Spinal cord (tissue), 10 donors: ENCODE data around the gene KRT8. TPM values are rescaled to one million over a fixed set of nuclear protein-coding genes. Genes with fewer than 3 reads are reported as not detected.

Source experiments
- DNase-seq, 6 donors: peaks; one replicate each; pipeline versions ENCODE4 v3.0.0 to v3.0.0-alpha.2; 2013 to 2015; ENCODE audit warnings: low spot score in 6 of 6, low read depth in 4 of 6
- H3K27ac ChIP-seq: one replicate; pipeline ENCODE4 v1.5.1; 2013; ENCODE audit warnings: low read depth, low read length, control low read depth
- H3K27me3 ChIP-seq: one replicate; pipeline ENCODE4 v1.6.1; 2013; ENCODE audit warnings: low read length; ENCODE audit not compliant: control insufficient read depth, insufficient read depth
- H3K36me3 ChIP-seq: one replicate; pipeline ENCODE4 v1.6.1; 2013; ENCODE audit warnings: low read length; ENCODE audit not compliant: control insufficient read depth, insufficient read depth
- H3K4me1 ChIP-seq: one replicate; pipeline ENCODE4 v1.6.1; 2013; ENCODE audit warnings: low read length; ENCODE audit not compliant: control insufficient read depth, insufficient read depth
- H3K4me3 ChIP-seq: one replicate; pipeline ENCODE4 v1.5.1; 2013; ENCODE audit warnings: low read depth, low read length, control low read depth
- H3K9me3 ChIP-seq: one replicate; pipeline ENCODE4 v1.6.1; 2013; ENCODE audit warnings: low read length; ENCODE audit not compliant: control insufficient read depth, insufficient read depth
- WGBS: methylation state at CpG from one replicate; pipeline ENCODE4 v1.1.5; 2013; ENCODE audit warnings: missing lambda C conversion rate; ENCODE audit not compliant: insufficient coverage; 5-methylcytosine and 5-hydroxymethylcytosine counted together
- polyA plus RNA-seq, 2 donors: library from polyadenylated mRNA; unstranded; fragments of 120-200 nt; gene quantifications; one replicate each; pipeline ENCODE4 v1.2.1, GENCODE V29; 2013; ENCODE audit not compliant: insufficient read length in 2 of 2
- total RNA-seq, 2 donors: library from RNA; depleted of rRNA in 1 of 2; stranded (reverse); fragments of 120-200 nt in 1 of 2; fragments of >200 nt in 1 of 2; gene quantifications; one replicate each; pipeline versions ENCODE4 v1.2.3 to v1.2.4, GENCODE V29; 2013 to 2014
- donor health status: healthy.

Gene KRT8
- total and polyA plus RNA-seq, 4 donors = 0.99 to 12.0 (median 5.9) TPM

DNA sequence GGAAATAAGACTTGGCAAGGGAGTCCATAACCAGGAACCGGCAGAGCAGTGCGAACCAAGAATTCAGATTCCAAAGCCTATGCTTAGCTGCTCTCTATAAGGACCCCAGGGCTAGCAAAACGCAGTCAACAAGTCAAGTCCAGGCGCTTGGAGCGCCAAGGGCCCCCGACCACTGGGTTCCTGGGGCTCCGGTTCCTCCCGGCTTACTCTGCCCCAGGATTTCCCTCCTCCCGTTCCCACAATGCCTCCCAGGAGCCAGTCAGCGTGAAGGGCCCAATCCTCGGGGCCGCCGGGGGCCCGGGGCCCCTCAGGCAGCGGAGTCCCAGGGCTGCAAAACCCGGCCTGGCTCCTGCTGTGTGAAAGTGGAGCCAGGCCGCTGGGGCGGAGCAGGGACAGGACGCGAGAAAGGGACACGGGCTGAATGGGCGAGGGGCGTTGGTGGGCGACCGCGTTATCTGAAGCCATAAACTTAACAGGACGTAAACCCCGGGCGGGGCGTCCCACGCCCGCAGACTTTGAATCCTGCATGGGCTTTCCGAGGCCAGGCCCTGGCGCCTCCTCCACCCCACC is 1.5 kb downstream of the KRT8 start:
- WGBS = 7% methylated on average over 25 of the region's 34 CpGs
- H3K4me3 ChIP-seq = peak overlapping the region; percentile 32
- no peaks in the 10 kb centered on the region for H3K36me3 ChIP-seq
- H3K27me3 ChIP-seq = peaks cover 10% of the 10 kb centered on the region
- peak in 4 of 6 donors; percentile 41 to 84 (median 68) for DNase-seq
- H3K27ac ChIP-seq = peak overlapping the region; percentile 27
- H3K9me3 ChIP-seq = no peaks in the 10 kb centered on the region
- H3K4me1 ChIP-seq = peaks cover 25% of the 10 kb centered on the region

DNA sequence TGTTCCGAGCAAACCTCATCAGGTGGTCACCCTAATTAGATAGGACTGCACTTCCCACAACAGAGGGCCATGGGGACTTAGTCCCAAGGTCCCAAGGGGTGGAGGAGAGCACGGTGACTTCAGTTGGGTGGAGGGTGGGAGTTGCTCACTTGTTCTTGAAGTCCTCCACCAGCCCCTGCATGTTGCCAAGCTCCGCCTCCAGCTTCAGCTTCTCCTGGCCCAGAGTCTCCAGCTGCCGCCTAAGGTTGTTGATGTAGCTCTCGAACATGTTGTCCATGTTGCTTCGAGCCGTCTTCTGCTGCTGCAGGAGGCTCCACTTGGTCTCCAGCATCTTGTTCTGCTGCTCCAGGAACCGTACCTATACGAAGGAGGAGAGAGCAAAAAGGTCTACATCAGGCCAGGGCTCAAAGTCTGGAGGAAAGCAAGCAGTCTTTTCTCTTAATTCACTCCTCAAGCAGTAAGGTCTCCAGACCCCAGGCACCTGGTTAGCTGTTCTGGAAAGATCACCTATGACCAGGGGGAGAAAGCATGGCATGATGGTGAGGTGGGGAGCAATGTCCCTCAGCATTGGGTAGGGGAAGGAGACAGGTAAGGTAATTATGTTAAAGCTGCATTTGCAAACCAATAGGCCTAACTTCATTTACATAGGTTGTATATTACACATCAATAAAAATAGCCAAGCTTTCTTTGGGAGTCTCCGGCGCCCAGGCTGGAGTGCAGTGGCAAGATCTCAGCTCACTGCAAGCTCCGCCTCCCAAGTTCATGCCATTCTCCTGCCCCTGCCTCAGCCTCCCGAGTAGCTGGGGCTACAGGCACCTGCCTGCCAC is 2.9 kb downstream of the KRT8 start:
- Histone ChIP-seq H3K36me3 (no peaks in the 10 kb centered on the region), H3K27me3 (peaks cover 10% of the 10 kb centered on the region), H3K4me1 (peaks cover 12% of the 10 kb centered on the region), H3K4me3 (no peak overlapping the region), H3K27ac (no peak overlapping the region), H3K9me3 (no peaks in the 10 kb centered on the region)
- 88% methylated on average over 9 of the region's 13 CpGs for WGBS
- no peak for DNase-seq

DNA sequence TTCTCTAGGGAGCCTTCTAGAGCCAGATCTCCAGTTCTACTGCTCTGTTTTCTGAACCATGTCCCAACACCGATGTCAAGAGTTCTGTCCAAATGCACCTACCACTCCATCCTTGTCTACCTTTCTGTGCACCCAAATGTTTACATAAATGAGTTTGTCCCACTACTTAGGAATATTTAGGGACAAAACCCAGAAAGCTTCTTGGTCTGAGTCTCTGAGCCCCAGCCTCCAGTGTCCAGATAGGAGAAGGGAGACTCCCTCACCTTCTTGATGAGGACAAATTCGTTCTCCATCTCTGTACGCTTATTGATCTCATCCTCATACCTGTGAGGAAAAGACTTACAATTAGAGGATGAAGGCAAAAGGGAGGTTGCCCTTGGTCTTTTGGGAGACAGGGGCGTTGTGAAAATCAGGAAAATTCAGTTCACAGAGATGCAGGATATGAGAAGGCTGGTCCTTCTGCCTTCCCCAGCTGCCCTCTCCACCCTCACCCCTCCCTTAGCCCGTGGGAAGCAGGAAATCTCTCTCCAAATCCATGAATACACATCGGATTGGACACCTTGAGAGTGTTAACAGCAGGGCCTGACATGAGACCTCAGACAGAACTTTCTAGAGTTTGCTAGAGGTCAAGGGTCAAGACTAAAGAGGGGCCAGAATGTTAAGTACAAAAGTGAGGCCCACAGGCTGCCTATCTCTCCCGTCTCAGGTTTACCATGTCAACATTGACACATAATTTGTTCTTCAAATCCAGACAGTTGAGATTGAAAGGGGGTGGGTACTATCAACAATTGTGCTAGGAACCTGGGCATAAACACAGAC is 3.8 kb downstream of the KRT8 start:
- Histone ChIP-seq H3K4me3 (no peak overlapping the region), H3K9me3 (no peaks in the 10 kb centered on the region), H3K27me3 (peaks cover 10% of the 10 kb centered on the region), H3K4me1 (peaks cover 12% of the 10 kb centered on the region), H3K27ac (no peak overlapping the region), H3K36me3 (no peaks in the 10 kb centered on the region)
- 100% methylated on average over 1 of the region's 7 CpGs for WGBS
- DNase-seq = no peak

DNA sequence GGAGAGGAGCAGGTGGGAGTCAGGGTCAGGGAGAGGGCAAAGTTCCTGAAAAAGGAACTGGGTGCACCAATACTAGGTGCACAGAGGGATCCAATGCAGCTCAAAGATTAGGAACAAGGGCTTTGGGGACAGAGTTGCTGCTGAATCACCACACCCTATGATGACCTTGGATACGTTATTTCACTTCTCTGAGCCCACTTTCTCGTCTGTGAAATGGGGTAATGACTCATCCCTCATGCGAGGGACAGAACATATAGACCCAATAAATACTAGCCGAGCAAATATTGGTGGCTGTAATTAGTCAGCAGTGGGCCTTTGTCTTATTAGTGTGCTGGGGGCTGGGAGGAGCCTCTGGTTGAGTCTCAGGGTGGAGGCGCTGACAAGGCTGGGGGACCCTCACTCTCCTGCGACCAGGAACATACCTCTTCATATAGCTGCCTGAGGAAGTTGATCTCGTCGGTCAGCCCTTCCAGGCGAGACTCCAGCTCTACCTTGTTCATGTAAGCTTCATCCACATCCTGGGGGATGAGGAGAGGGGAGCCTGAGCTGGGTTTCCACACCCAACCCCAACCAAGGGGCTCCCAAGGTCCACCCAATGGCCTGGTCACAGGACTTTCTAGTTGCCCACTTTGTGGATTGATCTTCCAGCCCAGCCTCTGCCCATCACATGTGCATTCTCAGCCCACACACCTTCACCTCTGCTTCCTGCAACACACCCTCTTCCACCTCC is 4.5 kb downstream of the KRT8 start:
- Histone ChIP-seq H3K4me1 (peaks cover 12% of the 10 kb centered on the region), H3K27ac (no peak overlapping the region), H3K4me3 (no peak overlapping the region), H3K27me3 (peaks cover 10% of the 10 kb centered on the region), H3K36me3 (no peaks in the 10 kb centered on the region), H3K9me3 (no peaks in the 10 kb centered on the region)
- 83% methylated on average over 1 of the region's 9 CpGs for WGBS
- DNase-seq = no peak

DNA sequence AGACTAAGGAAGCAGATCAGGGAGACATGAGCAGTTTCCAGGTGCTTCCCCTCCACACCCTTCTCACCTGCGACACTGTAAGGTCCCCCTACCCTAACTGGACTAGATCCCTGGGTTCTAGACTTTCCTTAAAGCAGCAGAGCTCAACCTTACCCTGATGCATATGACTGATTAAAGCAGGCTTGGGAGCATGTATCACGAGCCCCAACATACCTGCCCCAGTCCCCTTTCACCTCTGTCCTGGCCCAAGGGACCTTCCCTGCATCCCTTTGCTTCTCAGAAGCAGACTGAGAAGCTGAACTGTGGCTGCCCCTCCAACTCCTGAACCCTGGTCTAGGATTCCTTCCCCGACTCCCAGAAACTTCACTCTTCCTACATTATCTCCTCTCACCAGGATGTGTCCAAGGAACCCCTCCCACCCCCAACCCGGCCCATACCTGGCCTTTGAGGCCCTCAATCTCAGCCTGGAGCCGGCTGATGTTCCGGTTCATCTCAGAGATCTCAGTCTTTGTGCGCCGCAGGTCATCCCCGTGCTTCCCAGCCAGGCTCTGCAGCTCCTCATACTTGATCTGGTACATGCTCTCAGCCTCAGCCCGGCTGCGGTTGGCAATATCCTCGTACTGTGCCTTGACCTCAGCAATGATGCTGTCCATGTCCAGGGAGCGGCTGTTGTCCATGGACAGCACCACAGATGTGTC is 5.4 kb downstream of the KRT8 start:
- WGBS = 87% methylated on average over 13 of the region's 13 CpGs
- Histone ChIP-seq H3K4me3 (no peak overlapping the region), H3K27ac (no peak overlapping the region), H3K9me3 (no peaks in the 10 kb centered on the region), H3K4me1 (peaks cover 12% of the 10 kb centered on the region), H3K27me3 (peaks cover 10% of the 10 kb centered on the region), H3K36me3 (no peaks in the 10 kb centered on the region)
- DNase-seq = no peak

DNA sequence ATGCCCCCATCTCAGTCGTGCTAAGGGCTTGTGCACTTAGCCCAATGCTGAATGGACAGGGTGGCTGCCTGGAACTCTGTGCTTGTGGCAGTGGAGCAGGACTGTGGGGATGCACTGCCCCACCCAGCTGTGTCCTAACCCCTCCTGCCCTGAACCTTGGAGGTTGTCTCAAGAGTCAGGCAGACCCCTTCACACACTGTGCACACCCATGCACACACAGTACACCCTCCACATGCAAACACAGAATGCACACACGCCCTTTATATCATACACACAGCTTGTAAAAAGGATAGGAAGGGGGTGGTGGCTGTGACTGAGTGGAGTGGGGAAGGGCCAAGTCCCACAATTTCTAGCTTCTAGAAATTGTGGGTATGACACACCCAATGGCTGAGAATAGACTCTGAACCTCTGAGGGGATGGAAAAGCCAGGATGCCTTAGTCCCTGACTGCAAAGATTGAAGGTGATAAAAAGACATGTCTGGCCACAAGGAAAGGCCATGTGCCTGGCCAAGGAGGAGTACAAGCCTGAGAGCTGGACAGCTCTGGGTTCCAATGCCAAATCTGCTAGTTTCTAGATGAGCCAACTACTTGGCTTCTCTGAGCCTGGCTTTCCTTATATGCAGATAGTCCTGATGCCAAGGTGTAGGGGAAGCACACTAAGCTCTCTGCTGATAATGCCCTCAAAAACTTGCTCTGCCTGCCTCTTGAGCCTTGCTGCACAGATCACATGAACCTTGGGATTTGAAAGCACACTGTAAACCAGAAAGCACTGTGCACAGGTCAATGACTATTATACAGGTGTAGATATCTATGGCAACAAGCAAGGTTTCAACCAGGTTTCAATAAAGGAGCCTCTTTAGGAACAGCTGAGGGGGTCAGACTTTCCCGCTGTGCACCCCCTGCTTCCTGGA is 8.4 kb downstream of the KRT8 start:
- WGBS = 67% methylated on average over 1 of the region's 3 CpGs

DNA sequence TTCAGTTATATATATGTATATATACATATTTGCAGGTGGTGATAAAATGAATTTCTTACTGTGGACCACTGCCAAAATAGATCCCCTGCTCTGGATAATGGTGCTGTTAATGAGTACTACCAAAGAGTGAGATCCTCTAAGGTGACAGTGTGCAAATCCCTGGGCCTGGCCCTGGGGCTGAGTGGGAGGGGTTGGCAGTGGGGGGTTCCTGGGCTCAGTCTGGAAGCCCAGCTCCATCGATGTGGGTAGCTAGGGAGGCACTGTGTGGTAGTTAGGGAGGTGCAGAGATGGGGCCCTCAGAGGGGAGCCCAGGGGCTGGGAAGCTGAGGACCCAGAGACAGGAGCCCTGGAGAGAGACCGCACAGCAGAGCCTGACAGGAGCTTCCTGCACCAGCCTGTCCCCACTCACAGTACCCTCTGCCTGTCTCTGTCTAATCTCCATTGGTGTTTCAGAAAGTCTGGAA is 9.1 kb downstream of the KRT8 start:
- no peaks in the 10 kb centered on the region for H3K4me1 ChIP-seq
- H3K27ac ChIP-seq = no peak overlapping the region
- no peak for DNase-seq
- H3K27me3 ChIP-seq = no peaks in the 10 kb centered on the region
- no peaks in the 10 kb centered on the region for H3K36me3 ChIP-seq
- peaks cover 3% of the 10 kb centered on the region for H3K9me3 ChIP-seq
- 72% methylated on average over 2 of the region's 2 CpGs for WGBS
- H3K4me3 ChIP-seq = no peak overlapping the region

More for the DNA sequence above, 8.4 kb downstream of the KRT8 start:
- Histone ChIP-seq H3K27me3 (no peaks in the 10 kb centered on the region), H3K36me3 (no peaks in the 10 kb centered on the region), H3K4me3 (no peak overlapping the region), H3K4me1 (no peaks in the 10 kb centered on the region), H3K27ac (no peak overlapping the region), H3K9me3 (peaks cover 3% of the 10 kb centered on the region)
- DNase-seq = no peak

DNA sequence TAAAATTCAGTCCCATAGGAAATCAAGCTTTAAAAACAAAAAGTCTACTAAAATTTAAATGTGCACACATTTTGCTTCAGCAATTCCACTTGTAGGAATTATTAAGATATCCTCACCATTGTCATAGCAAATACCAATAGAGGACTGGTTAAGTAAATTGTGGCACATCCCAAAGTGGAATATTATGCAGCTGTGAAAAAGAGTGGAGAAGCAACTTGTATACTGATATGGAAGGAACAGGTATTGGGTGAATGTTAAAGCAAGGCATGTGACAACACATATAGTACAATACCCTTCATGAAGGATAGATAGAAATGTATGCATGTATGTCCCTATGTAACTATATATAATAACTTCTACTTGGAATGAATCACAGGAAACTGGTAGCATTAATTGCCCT is 11.9 kb downstream of the KRT8 start:
- no peaks in the 10 kb centered on the region for H3K4me1 ChIP-seq
- H3K4me3 ChIP-seq = no peak overlapping the region
- H3K36me3 ChIP-seq = no peaks in the 10 kb centered on the region
- no peaks in the 10 kb centered on the region for H3K27me3 ChIP-seq
- no peak for DNase-seq
- H3K9me3 ChIP-seq = peaks cover 3% of the 10 kb centered on the region
- no peak overlapping the region for H3K27ac ChIP-seq
